Osteocyte (in vitro differentiated cells): ENCODE results near the gene BACH2. TPM values are rescaled to one million over a fixed set of nuclear protein-coding genes. Genes with fewer than 3 reads are reported as not detected.

ENCODE experiments used
- DNase-seq: peaks from one replicate; pipeline ENCODE4 v3.0.0; 2021; ENCODE audit warnings: mixed read lengths; ENCODE audit not compliant: unreplicated experiment; ENCODE audit errors: extremely low spot score
- H3K27ac Mint-ChIP-seq: one replicate; pipeline ENCODE4 v1.8.0; 2021; ENCODE audit warnings: mild to moderate bottlenecking, mixed read lengths; ENCODE audit not compliant: unreplicated experiment
- H3K27me3 Mint-ChIP-seq: one replicate; pipeline ENCODE4 v1.8.0; 2021; ENCODE audit warnings: mixed read lengths; ENCODE audit not compliant: unreplicated experiment
- H3K36me3 Mint-ChIP-seq: one replicate; pipeline ENCODE4 v1.8.0; 2021; ENCODE audit warnings: mixed read lengths; ENCODE audit not compliant: unreplicated experiment
- H3K4me1 Mint-ChIP-seq: one replicate; pipeline ENCODE4 v1.8.0; 2021; ENCODE audit warnings: mixed read lengths; ENCODE audit not compliant: unreplicated experiment
- H3K4me3 Mint-ChIP-seq: one replicate; pipeline ENCODE4 v1.8.0; 2021; ENCODE audit warnings: mild to moderate bottlenecking, moderate library complexity, mixed read lengths; ENCODE audit not compliant: unreplicated experiment
- H3K9me3 Mint-ChIP-seq: one replicate; pipeline ENCODE4 v1.8.0; 2021; ENCODE audit warnings: mixed read lengths; ENCODE audit not compliant: unreplicated experiment
- CTCF ChIP-seq: fragments of 200-600 bp; sonication (generic); IDR thresholded peaks from 2 replicates; pipeline ENCODE4 v1.5.0; 2021; ENCODE audit warnings: antibody characterized with exemption, mild to moderate bottlenecking, moderate library complexity
- total RNA-seq: library from RNA; stranded (reverse); gene quantifications from 2 replicates; pipeline ENCODE4 v1.2.1, GENCODE V29; 2021

The BACH2 gene
- total RNA-seq, 1 donor from 2014 or later = 1.6 TPM

DNA sequence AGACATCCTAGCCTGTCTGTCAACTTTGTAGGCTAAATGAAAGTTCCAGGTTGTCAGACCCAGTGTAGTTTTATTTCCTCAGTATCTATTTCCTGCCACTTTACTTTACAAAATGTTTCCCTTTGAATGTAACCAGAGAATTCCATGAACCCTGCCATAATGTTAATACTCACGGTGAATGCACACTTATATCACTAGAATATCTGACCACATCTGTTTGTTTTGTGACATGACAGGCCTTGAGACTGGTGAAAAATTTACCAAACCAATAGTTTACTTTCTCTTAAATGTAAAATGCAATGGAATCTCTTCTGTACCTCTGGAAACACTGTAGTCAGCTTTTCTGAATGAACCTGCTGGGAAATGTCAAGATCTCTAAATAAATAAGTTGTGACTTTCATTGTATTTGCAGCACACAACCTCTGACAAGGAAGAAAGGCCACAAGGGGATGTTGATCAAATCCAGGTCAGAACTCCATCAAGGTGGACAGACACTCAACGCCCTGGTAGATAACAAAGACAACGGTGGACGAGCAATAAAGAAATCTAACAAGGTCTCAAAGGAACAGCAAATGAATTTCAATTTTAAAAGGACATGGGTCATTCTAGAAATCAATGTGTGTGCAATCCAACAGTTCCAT, 59.2 kb downstream of the BACH2 start:
- H3K4me1 Mint-ChIP-seq = peaks cover 1% of the 10 kb centered on the region
- H3K27ac Mint-ChIP-seq = no peak overlapping the region
- H3K4me3 Mint-ChIP-seq = no peak overlapping the region
- H3K9me3 Mint-ChIP-seq = no peaks in the 10 kb centered on the region
- no peak for DNase-seq
- H3K36me3 Mint-ChIP-seq = no peaks in the 10 kb centered on the region
- TF ChIP-seq CTCF = no peak
- H3K27me3 Mint-ChIP-seq = peaks cover 10% of the 10 kb centered on the region

- Mint-ChIP-seq H3K9me3 (no peaks in the 10 kb centered on the region), H3K4me1 (peaks cover 1% of the 10 kb centered on the region), H3K4me3 (no peak overlapping the region), H3K27me3 (peaks cover 13% of the 10 kb centered on the region), H3K36me3 (no peaks in the 10 kb centered on the region), H3K27ac (no peak overlapping the region)
- no peak for DNase-seq
- TF ChIP-seq CTCF = no peak
Measured at GRCh38 chr6:90233994-90234393, 62.6 kb downstream of the BACH2 start.

DNA sequence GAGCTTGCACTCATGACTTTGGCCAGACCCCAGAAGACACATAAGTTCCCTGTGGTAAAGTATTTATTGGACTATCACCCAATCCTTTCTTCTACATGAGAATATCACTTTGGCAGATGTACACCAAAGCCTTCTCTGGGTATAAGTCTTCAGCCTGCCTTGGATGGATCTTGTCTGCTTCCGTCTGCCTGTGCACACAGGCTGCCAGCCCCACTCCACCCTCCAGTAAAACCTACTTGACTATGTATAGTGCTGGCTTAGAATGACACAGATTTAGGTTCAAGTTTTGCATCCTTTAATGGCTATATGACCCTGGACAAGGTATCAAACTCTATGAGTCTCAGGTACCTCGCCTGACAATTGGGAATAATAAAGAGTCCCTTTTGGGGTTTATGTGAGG, 63.4 kb downstream of the BACH2 start:
- Mint-ChIP-seq H3K4me1 (peaks cover 1% of the 10 kb centered on the region), H3K36me3 (no peaks in the 10 kb centered on the region), H3K27ac (no peak overlapping the region), H3K4me3 (no peak overlapping the region), H3K9me3 (no peaks in the 10 kb centered on the region), H3K27me3 (peaks cover 13% of the 10 kb centered on the region)
- TF ChIP-seq CTCF = no peak
- DNase-seq = no peak

DNA sequence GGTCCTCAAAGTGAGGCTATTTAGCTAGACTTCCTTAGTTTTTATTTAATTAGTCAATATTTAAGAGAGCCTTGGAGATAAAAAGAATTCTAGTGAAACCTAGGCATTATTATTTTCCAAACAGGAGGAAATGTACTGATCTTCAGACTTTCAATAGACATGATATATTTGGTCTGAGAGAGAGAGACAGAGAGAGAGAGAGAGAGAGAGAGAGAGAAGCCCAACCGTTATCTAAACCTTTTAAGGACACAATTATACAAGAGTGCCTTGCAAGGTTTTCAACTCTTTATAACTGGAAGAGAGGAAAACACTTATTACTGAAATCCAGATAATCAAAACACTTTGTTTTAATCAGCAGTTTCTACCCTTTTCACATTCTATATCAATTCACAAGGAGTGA, 64.8 kb downstream of the BACH2 start:
- no peak overlapping the region for H3K4me3 Mint-ChIP-seq
- peaks cover 9% of the 10 kb centered on the region for H3K4me1 Mint-ChIP-seq
- H3K27me3 Mint-ChIP-seq = peaks cover 13% of the 10 kb centered on the region
- H3K36me3 Mint-ChIP-seq = no peaks in the 10 kb centered on the region
- no peak overlapping the region for H3K27ac Mint-ChIP-seq
- no peaks in the 10 kb centered on the region for H3K9me3 Mint-ChIP-seq
- DNase-seq = no peak
- no peak for TF ChIP-seq CTCF

DNA sequence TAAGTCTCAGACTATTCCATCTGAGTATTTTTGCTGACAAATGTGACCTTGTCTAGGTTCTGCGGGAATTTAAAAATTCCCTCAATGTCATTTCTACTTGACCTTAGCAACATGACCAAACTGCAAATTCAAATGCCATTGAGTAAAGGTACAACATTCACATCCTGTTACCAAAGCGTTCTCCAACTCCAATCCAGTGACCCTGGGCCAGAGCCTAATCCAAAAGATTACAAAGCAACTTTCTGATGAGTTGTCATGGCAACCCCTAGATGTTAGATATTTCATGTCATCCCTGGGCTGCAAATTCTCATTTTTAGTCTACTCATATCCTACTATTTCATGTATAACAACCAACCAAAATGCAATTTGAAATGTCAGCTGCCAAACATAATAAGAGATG, 65.3 kb downstream of the BACH2 start:
- TF ChIP-seq CTCF = no peak
- Mint-ChIP-seq H3K27ac (no peak overlapping the region), H3K4me1 (peaks cover 9% of the 10 kb centered on the region), H3K27me3 (peaks cover 13% of the 10 kb centered on the region), H3K4me3 (no peak overlapping the region), H3K9me3 (no peaks in the 10 kb centered on the region), H3K36me3 (no peaks in the 10 kb centered on the region)
- no peak for DNase-seq
